ENCODE measurements around the gene FOXN3. TPM values are rescaled to one million over a fixed set of nuclear protein-coding genes. Genes with fewer than 3 reads are reported as not detected.

FOXN3 gene
- total and polyA plus RNA-seq, 10 of the 15 experiments (the other 5 are each of a cell fraction or from before 2014, with no cell fraction given) = 4.5 to 68.9 (median 29.7) TPM

DNA sequence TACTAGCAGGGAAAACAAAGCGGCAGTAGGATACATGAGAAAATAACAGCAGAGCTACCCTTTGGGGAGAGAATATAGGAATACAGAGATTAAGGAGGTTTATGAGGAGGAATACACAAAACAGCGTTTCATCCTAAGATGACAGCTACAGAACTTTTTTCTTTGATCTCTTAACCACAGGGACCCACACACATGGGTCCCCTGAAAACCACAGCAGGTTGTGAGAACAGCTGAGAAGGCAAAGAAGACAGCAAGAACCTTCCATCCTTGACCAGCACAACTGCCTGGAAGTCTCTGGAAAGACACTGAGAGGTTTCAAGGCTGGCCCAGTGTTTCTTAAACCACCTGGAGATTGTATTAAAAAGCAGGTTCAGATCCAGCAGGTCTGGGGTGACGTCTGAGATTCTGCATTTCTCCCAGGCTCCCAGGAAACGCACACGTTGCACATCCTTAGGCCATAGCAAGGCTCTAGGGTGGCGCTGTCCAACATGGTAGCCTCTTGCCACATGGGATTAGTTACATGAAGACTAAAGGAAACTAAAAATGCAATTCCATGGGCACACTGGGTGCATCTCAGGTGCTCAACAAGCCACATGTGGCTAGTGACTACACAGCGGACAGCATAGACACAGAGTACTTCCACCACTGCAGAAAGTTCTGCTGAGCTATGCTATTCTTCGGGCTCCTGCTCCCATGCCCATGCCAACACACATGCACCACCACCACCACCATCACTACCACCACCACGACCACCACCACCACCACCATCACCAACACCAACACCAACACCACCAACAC is 92.3 kb downstream of the FOXN3 start (continued):
- TF ChIP-seq, protein P1, sequence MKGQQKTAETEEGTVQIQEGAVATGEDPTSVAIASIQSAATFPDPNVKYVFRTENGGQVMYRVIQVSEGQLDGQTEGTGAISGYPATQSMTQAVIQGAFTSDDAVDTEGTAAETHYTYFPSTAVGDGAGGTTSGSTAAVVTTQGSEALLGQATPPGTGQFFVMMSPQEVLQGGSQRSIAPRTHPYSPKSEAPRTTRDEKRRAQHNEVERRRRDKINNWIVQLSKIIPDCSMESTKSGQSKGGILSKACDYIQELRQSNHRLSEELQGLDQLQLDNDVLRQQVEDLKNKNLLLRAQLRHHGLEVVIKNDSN (IDR thresholded peaks at IDR 0.05; ENCODE audit: borderline replicate concordance, extremely low read length, insufficient read depth, low read depth, low read length) = no peak
- TF ChIP-seq POLR2AphosphoS2 (IDR thresholded peaks at IDR 0.05; ENCODE audit: low read depth, low read length) = no peak

DNA sequence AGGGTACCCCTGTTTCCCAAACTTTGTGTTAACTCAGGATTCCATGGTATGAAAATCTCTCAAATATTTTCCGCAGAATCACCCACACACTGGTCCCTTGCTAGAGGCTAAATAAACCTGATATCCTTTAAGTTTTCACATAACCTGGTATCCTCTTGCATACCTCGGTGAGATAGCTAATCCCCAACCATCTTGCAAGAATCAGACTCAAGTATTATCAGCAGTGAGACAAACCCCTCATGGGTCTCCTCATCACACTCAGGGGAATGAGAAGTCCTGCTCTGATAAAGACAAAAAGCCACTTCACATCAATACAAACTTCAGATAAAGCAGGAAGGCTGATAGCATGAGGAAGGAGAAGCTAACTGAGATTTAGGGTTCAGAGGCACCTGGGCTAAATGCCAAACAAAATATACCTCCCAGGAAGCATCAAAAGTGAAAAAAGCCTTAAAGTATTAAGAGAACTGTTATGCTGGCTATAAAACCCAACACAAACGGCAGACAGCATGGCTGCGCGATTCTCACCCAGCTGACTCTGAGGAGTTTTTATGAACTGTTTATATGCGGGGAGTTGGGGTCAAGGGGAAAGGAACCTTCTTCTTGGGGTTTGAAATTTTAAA is 96.5 kb downstream of the FOXN3 start:
- intact Hi-C loops (cut with micrococcal nuclease; ENCODE audit: unreplicated experiment) (loop anchor here (10.0 kb wide), 1 partner anchor 294 kb away; no protein-coding TSS in a partner anchor), in situ Hi-C loops (cut with MboI) (no loop called here)
- CTCF ChIA-PET = no interaction called here
- Histone ChIP-seq H3K79me2 (ENCODE audit: control insufficient read depth, insufficient read depth, low read length) (peaks cover 25% of the 10 kb centered on the region), H2AFZ (ENCODE audit: control insufficient read depth, low read depth, low read length) (no peak overlapping the region), H3K4me3 (no peak overlapping the region), H3K36me3 (ENCODE audit: control insufficient read depth in 2 of 2, insufficient read depth in 2 of 2, low read length in 1 of 2) (peaks cover 2 to 3% of the 10 kb centered on the region in 2 experiments; a peak in 3 of 4 replicates), H3K9me3 (replicated peaks; ENCODE audit: control insufficient read depth, insufficient read depth, low read length) (peaks cover 6% of the 10 kb centered on the region), H3K4me1 (ENCODE audit: control insufficient read depth, insufficient read depth, low read length) (peaks cover 38% of the 10 kb centered on the region), H3K9ac (ENCODE audit: control insufficient read depth, insufficient read depth, low read length) (no peak overlapping the region), H3K4me2 (ENCODE audit: control insufficient read depth, insufficient read depth) (no peak overlapping the region), H3K27me3 (replicated peaks in 1 of 2; ENCODE audit: control insufficient read depth in 2 of 2, insufficient read depth in 2 of 2, low read length in 1 of 2) (no peaks in the 10 kb centered on the region; a peak in 1 of 4 replicates), H4K20me1 (ENCODE audit: control insufficient read depth, insufficient read depth) (no peaks in the 10 kb centered on the region), H3K27ac (ENCODE audit: control insufficient read depth, insufficient read depth) (no peak overlapping the region)
- no peak for FAIRE-seq
- ATAC-seq = no peak
- TF ChIP-seq TCF7 (IDR thresholded peaks at IDR 0.05; ENCODE audit: borderline replicate concordance) = no peak
- no peak for TF ChIP-seq JUND (IDR thresholded peaks at IDR 0.05; ENCODE audit: low read depth, low read length)
- no peak for TF ChIP-seq KLF5 (IDR thresholded peaks at IDR 0.05; ENCODE audit: partially characterized antibody)
- WGBS (ENCODE audit: insufficient coverage, insufficient replicate concordance, low lambda C conversion rate, missing lambda C conversion rate) = 97% methylated on average over 6 of the region's 6 CpGs
- POLR2A ChIA-PET = interaction anchor here (1.5 kb wide), 1 partner anchor 12 kb away, joined by 4 read pairs; no protein-coding TSS in a partner anchor
- RAD21 ChIA-PET (ENCODE audit: unreplicated experiment) = interaction anchor here (0.5 to 1.1 kb wide), 2 partner anchors 12 to 95 kb away, joined by 3 read pairs; no protein-coding TSS in a partner anchor
- BruUV-seq (replicated peaks) = no TSS peak
- no peak for DNase-seq (ENCODE audit: low read depth, low spot score)
- SMC1A ChIA-PET (ENCODE audit: uncharacterized antibody, unreplicated experiment) = interaction anchor here (1.0 kb wide), 1 partner anchor 9 kb away, joined by 3 read pairs; no protein-coding TSS in a partner anchor
